BLaER1 treated with 17β-estradiol and CSF1 and Interleukin-3, amounts not matched to agents 10 nM and 100 nM (cell line): ENCODE measurements around the gene ZBTB45.
A peak's percentile ranks its signal among the peaks of the same experiment; 100 is the strongest.

Experiments used
- H3K27ac ChIP-seq, 11 experiments: shearing (Covaris generic); formaldehyde crosslinking; 2 replicates each; pipeline ENCODE4 v1.8.1; 2022
- H3K27me3 ChIP-seq, 11 experiments: shearing (Covaris generic); formaldehyde crosslinking; 2 replicates each; pipeline ENCODE4 v1.8.1; 2022
- H3K36me3 ChIP-seq, 11 experiments: shearing (Covaris generic); formaldehyde crosslinking; 2 replicates each; pipeline ENCODE4 v1.8.1; 2022
- H3K4me1 ChIP-seq, 10 experiments: shearing (Covaris generic); formaldehyde crosslinking; 2 replicates each; pipeline ENCODE4 v1.8.1; 2022
- H3K4me2 ChIP-seq, 11 experiments: shearing (Covaris generic); formaldehyde crosslinking; 2 replicates each; pipeline ENCODE4 v1.8.1; 2022
- H3K4me3 ChIP-seq, 10 experiments: shearing (Covaris generic); formaldehyde crosslinking; 2 replicates each; pipeline ENCODE4 v1.8.1; 2022
- H3K9ac ChIP-seq, 11 experiments: shearing (Covaris generic); formaldehyde crosslinking; 2 replicates each; pipeline ENCODE4 v1.8.1; 2022
- H3K9me3 ChIP-seq, 11 experiments: shearing (Covaris generic); formaldehyde crosslinking; replicated peaks in 1 of 11; 2 replicates each; pipeline ENCODE4 v1.8.1; 2022
- H4K20me1 ChIP-seq, 11 experiments: shearing (Covaris generic); formaldehyde crosslinking; 2 replicates each; pipeline ENCODE4 v1.8.1; 2022
- Cebpa-rat ChIP-seq, 11 experiments: shearing (Covaris generic); IDR thresholded peaks; 2 replicates each; pipeline ENCODE4 v1.8.1; 2022

Gene ZBTB45

DNA sequence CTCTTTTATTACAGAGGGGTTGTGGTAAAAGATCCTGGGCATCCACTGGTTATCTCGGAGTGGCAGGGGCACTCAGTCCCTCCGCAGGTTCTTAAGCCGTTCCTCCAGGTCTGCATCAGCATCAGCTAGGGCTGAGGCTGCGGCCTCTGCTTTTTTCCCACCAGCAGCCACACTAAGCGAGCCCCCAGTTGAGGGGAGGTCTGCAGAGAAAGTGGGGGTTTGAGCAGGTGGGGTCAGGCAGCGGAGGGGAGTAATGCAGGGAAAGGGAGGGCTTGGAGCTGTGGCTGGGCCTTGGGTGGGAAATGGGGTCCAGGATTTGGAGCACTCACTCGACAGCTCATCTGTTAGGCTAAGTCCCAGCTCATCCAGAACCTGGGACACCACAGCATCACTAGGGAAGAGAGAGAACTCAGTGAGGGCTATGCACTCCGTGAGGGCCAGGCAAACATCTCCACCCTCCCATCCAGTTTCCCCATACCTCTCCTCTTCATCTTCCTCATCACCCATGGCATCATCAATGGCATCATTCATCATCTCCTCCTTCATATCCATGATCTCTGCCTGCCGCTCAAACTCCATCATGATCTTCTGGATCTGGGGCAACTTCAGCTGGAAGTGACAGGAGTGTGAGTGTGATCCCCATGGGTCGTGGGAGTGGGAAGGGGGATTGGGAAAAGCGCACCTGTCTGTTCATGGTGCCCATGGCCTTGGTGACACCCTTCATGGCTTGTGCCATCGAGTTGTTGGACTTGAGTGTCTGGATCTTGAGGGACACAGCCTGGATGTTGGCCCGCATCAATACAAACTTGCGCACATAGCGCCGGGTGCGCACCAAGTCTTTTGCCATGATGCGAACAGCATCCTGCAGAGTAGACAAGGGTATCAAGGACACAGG lies 32.2 kb upstream of the ZBTB45 start:
- Histone ChIP-seq H3K27me3 (no peaks in the 10 kb centered on the region), H3K4me2 (peak overlapping the region in 2 of 11 experiments; percentile 100; a peak in 1 of 22 replicates), H4K20me1 (peaks cover 45 to 85% (median 71%) of the 10 kb centered on the region in 11 experiments; a peak in 21 of 22 replicates), H3K4me3 (no peak overlapping the region), H3K9me3 (no peaks in the 10 kb centered on the region), H3K9ac (no peak overlapping the region; a peak in 1 of 22 replicates), H3K27ac (no peak overlapping the region), H3K4me1 (peaks cover 41 to 87% (median 54%) of the 10 kb centered on the region in 10 experiments), H3K36me3 (peaks cover 78 to 91% (median 85%) of the 10 kb centered on the region in 11 experiments)
- TF ChIP-seq Cebpa-rat (IDR thresholded peaks at IDR 0.05), result no peak

DNA sequence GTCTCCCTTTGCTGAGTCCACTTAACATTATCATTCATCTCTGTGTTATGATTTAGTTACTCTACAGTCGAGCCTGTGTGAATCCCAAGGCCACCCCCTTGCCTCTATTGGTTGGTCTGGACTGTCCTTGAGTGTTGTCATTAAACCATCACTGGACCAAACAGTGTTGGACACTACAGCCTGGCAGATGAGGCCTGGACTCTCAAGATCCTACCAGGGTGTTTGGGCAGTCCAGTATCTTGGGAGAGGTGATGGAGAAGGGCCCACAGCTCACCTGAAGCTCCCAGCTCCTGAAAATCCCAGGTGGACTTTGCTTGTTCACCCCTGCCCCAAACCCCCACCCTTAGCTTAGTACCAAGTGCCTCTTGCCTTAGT lies 31.5 kb upstream of the ZBTB45 start:
- H3K4me2 ChIP-seq, result 0 out of 22 replicates have a peak overlapping the region, but pooled peaks of 1 of the 11 experiments have one; percentile 17
- no peak overlapping the region for H3K9ac ChIP-seq
- H3K4me1 ChIP-seq, result peaks cover 40 to 87% (median 53%) of the 10 kb centered on the region in 10 experiments
- no peak for TF ChIP-seq Cebpa-rat (IDR thresholded peaks at IDR 0.05)
- H3K36me3 ChIP-seq, result peaks cover 74 to 91% (median 84%) of the 10 kb centered on the region in 11 experiments
- H3K4me3 ChIP-seq, result no peak overlapping the region
- no peak overlapping the region for H3K27ac ChIP-seq
- no peaks in the 10 kb centered on the region for H3K9me3 ChIP-seq
- no peaks in the 10 kb centered on the region for H3K27me3 ChIP-seq
- peaks cover 52 to 85% (median 74%) of the 10 kb centered on the region in 11 experiments for H4K20me1 ChIP-seq

DNA sequence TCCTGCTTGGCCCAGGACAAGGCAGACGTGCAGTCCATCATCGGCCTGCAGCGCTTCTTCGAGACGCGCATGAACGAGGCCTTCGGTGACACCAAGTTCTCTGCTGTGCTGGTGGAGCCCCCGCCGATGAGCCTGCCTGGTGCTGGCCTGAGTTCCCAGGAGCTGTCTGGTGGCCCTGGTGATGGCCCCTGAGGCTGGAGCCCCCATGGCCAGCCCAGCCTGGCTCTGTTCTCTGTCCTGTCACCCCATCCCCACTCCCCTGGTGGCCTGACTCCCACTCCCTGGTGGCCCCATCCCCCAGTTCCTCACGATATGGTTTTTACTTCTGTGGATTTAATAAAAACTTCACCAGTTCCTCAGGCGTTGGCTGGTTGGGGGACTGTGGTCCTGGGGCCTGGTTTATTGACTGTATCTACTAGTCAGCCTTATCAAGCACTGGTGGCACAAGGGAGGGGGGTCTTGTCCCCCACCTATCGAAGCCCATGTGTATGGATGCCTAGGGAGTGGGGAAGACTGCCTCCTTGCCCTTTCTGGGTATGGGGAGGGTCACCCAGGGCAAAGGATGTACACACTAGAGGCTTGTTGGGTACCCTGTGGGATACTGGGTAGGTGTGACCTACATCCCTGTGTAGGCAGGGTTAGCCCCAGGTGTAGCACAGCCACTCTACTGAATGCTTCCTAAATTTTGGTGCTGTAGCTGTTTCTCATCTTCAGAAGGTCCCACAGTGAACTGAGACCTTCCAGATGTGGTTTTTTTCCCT lies 30.9 kb upstream of the ZBTB45 start:
- H3K4me1 ChIP-seq, result peaks cover 39 to 86% (median 52%) of the 10 kb centered on the region in 10 experiments
- no peak overlapping the region for H3K27ac ChIP-seq
- 0 out of 22 replicates have a peak overlapping the region, but pooled peaks of 1 of the 11 experiments have one; percentile 4 for H3K4me2 ChIP-seq
- 0 out of 22 replicates have a peak overlapping the region, but pooled peaks of 1 of the 11 experiments have one; percentile 10 for H3K9ac ChIP-seq
- peaks cover 74 to 91% (median 84%) of the 10 kb centered on the region in 11 experiments for H3K36me3 ChIP-seq
- peaks cover 58 to 90% (median 80%) of the 10 kb centered on the region in 11 experiments for H4K20me1 ChIP-seq
- no peak overlapping the region for H3K4me3 ChIP-seq
- no peak for TF ChIP-seq Cebpa-rat (IDR thresholded peaks at IDR 0.05)
- H3K9me3 ChIP-seq, result no peaks in the 10 kb centered on the region
- H3K27me3 ChIP-seq, result no peaks in the 10 kb centered on the region

DNA sequence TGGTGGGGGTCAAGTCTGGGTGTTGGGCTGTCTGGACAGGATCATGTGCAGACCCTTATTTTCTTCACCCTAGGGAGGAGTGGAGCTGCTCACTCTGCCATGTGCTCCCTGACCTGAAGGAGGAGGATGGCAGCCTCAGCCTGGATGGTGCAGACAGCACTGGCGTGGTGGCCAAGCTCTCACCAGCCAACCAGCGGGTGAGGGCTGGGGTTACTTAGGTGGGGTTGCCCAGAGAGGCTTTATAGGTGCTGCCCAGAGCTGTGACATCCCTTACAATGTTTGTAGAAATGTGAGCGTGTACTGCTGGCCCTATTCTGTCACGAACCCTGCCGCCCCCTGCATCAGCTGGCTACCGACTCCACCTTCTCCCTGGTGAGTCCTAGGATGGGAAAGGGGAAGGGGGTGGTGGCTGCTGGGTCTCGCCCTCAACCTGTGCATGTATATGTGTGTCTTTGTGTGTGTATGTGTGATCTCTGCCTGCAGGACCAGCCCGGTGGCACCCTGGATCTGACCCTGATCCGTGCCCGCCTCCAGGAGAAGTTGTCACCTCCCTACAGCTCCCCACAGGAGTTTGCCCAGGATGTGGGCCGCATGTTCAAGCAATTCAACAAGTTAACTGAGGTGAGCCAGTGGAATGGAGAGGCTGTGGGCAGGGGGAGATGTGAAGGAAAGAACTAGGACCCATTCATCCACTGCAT lies 30.2 kb upstream of the ZBTB45 start:
- TF ChIP-seq Cebpa-rat (IDR thresholded peaks at IDR 0.05), result no peak
- Histone ChIP-seq H3K9me3 (peaks cover 0 to 5% (median 0%) of the 10 kb centered on the region in 11 experiments; a peak in 4 of 22 replicates), H3K9ac (0 out of 22 replicates have a peak overlapping the region, but pooled peaks of 1 of the 11 experiments have one; percentile 10), H3K27ac (no peak overlapping the region), H3K4me2 (peak overlapping the region in 1 of 11 experiments; percentile 20; a peak in 1 of 22 replicates), H3K27me3 (peaks cover 0 to 4% (median 0%) of the 10 kb centered on the region in 11 experiments; a peak in 2 of 22 replicates), H3K4me3 (no peak overlapping the region), H3K4me1 (peaks cover 35 to 81% (median 48%) of the 10 kb centered on the region in 10 experiments), H4K20me1 (peaks cover 65 to 97% (median 87%) of the 10 kb centered on the region in 11 experiments), H3K36me3 (peaks cover 74 to 94% (median 87%) of the 10 kb centered on the region in 11 experiments)

DNA sequence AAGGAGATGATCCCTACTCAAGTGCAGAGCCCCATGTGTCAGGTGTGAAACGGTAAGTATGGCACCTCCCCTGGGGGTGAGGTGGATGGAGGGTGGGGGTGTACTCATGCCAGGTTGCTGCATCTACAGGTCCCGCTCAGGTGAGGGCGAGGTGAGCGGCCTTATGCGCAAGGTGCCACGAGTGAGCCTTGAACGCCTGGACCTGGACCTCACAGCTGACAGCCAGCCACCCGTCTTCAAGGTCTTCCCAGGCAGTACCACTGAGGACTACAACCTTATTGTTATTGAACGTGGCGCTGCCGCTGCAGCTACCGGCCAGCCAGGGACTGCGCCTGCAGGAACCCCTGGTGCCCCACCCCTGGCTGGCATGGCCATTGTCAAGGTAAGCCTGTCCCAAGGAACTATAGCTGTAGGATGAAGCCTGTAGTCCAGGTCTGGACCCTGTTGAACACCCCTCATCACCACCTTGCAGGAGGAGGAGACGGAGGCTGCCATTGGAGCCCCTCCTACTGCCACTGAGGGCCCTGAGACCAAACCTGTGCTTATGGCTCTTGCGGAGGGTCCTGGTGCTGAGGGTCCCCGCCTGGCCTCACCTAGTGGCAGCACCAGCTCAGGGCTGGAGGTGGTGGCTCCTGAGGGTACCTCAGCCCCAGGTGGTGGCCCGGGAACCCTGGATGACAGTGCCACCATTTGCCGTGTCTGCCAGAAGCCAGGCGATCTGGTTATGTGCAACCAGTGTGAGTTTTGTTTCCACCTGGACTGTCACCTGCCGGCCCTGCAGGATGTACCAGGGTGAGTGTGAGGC lies 29.5 kb upstream of the ZBTB45 start:
- Histone ChIP-seq H3K4me3 (no peak overlapping the region; a peak in 1 of 20 replicates), H4K20me1 (peaks cover 67 to 96% (median 91%) of the 10 kb centered on the region in 11 experiments), H3K9ac (peak overlapping the region in 2 of 11 experiments; percentile 2 to 33; a peak in 1 of 22 replicates), H3K4me2 (peak overlapping the region in 3 of 11 experiments; percentile 10 to 20 (median 11); a peak in 2 of 22 replicates), H3K4me1 (peaks cover 31 to 77% (median 43%) of the 10 kb centered on the region in 10 experiments), H3K9me3 (peaks cover 0 to 6% (median 0%) of the 10 kb centered on the region in 11 experiments; a peak in 4 of 22 replicates), H3K27me3 (peaks cover 0 to 4% (median 0%) of the 10 kb centered on the region in 11 experiments; a peak in 2 of 22 replicates), H3K27ac (no peak overlapping the region), H3K36me3 (peaks cover 74 to 93% (median 87%) of the 10 kb centered on the region in 11 experiments)
- no peak for TF ChIP-seq Cebpa-rat (IDR thresholded peaks at IDR 0.05)

DNA sequence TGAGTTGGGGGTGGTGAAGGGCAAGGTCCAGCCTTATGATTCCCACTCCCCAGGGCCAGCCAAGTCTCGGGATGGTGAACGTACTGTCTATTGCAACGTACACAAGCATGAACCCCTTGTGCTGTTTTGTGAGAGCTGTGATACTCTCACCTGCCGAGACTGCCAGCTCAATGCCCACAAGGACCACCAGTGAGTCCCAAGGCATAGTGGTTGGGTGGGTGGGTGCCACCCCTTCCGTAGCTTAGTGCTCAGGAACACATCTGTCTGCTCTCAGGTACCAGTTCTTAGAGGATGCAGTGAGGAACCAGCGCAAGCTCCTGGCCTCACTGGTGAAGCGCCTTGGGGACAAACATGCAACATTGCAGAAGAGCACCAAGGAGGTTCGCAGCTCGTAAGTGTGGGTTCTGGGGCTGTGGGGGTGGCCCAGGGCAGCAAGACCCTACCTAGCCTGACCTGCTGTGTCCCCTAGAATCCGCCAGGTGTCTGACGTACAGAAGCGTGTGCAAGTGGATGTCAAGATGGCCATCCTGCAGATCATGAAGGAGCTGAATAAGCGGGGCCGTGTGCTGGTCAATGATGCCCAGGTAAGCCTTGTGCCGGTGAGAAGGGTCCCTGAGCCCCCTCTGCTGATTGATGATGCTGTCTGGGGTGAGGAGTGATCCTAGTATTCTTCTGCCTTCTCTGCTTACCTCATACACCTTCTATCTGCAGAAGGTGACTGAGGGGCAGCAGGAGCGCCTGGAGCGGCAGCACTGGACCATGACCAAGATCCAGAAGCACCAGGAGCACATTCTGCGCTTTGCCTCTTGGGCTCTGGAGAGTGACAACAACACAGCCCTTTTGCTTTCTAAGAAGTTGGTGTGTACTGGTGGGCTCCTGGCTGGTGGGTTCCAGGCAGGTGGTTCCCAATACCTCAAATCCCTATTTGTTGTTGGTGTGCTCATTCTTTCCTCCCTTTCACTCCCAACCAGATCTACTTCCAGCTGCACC lies 28.0 kb upstream of the ZBTB45 start:
- peak overlapping the region; percentile 36 to 100 (median 88); a peak in 20 of 22 replicates for H3K4me2 ChIP-seq
- no peak overlapping the region for H3K27ac ChIP-seq

More for the DNA sequence above, 28.0 kb upstream of the ZBTB45 start:
- no peak for TF ChIP-seq Cebpa-rat (IDR thresholded peaks at IDR 0.05)
- Histone ChIP-seq H3K9ac (peak overlapping the region; percentile 19 to 61 (median 43); a peak in 15 of 22 replicates), H3K27me3 (peaks cover 0 to 4% (median 0%) of the 10 kb centered on the region in 11 experiments; a peak in 2 of 22 replicates), H3K4me1 (peaks cover 25 to 73% (median 40%) of the 10 kb centered on the region in 10 experiments), H3K9me3 (peaks cover 0 to 6% (median 0%) of the 10 kb centered on the region in 11 experiments; a peak in 4 of 22 replicates), H3K4me3 (peak overlapping the region in 5 of 10 experiments; percentile 14 to 100 (median 31); a peak in 4 of 20 replicates), H3K36me3 (peaks cover 64 to 79% (median 76%) of the 10 kb centered on the region in 11 experiments), H4K20me1 (peaks cover 67 to 83% (median 82%) of the 10 kb centered on the region in 11 experiments)
